HG02623 (cell line): ENCODE measurements around the gene SHB.

ENCODE experiments used
- ATAC-seq: cut with Tn5 transposase; IDR thresholded peaks from one replicate; pipeline ENCODE4 v1.9.1; 2021; ENCODE audit warnings: moderate library complexity; ENCODE audit not compliant: unreplicated experiment

Gene SHB

GRCh38 chr9:37994639-37995347 lies 74.2 kb downstream of the SHB start:
- peak; percentile 76 for ATAC-seq

GRCh38 chr9:37992924-37993349 lies 76.1 kb downstream of the SHB start:
- no peak for ATAC-seq

GRCh38 chr9:37990404-37991015 lies 78.5 kb downstream of the SHB start:
- ATAC-seq, result no peak

GRCh38 chr9:37989701-37990100 lies 79.3 kb downstream of the SHB start:
- ATAC-seq, result no peak

GRCh38 chr9:37988602-37989001 lies 80.4 kb downstream of the SHB start:
- no peak for ATAC-seq

- no peak for ATAC-seq
Measured at GRCh38 chr9:37988041-37988440, 81.0 kb downstream of the SHB start.

GRCh38 chr9:37987467-37987981 lies 81.5 kb downstream of the SHB start:
- no peak for ATAC-seq

GRCh38 chr9:37986771-37987258 lies 82.2 kb downstream of the SHB start:
- no peak for ATAC-seq

- no peak for ATAC-seq
Measured at GRCh38 chr9:37986001-37986400, 83.0 kb downstream of the SHB start.

- ATAC-seq, result no peak
Measured at GRCh38 chr9:37984672-37985611, 84.1 kb downstream of the SHB start.

GRCh38 chr9:37984278-37984671 lies 84.8 kb downstream of the SHB start:
- no peak for ATAC-seq

- no peak for ATAC-seq
Measured at GRCh38 chr9:37983381-37984067, 85.5 kb downstream of the SHB start.

GRCh38 chr9:37979844-37980243 lies 89.2 kb downstream of the SHB start:
- ATAC-seq, result no peak

GRCh38 chr9:37978983-37979382 lies 90.0 kb downstream of the SHB start:
- no peak for ATAC-seq

- no peak for ATAC-seq
Measured at GRCh38 chr9:37978481-37978864, 90.6 kb downstream of the SHB start.

- ATAC-seq, result no peak
Measured at GRCh38 chr9:37977851-37978480, 91.1 kb downstream of the SHB start.

GRCh38 chr9:37976714-37977477 lies 92.1 kb downstream of the SHB start:
- no peak for ATAC-seq

GRCh38 chr9:37975639-37976038 lies 93.4 kb downstream of the SHB start:
- ATAC-seq, result no peak

- ATAC-seq, result no peak
Measured at GRCh38 chr9:37974506-37975173, 94.4 kb downstream of the SHB start.
